HG03108 (cell line): ENCODE measurements around the gene ZBTB40.

ENCODE experiments used
- ATAC-seq: cut with Tn5 transposase; IDR thresholded peaks from one replicate; pipeline ENCODE4 v1.9.1; 2021; ENCODE audit warnings: moderate library complexity; ENCODE audit not compliant: unreplicated experiment

Gene ZBTB40

GRCh38 chr1:22553991-22554522 is 102.4 kb downstream of the ZBTB40 start:
- no peak for ATAC-seq

GRCh38 chr1:22555371-22555656 is 103.7 kb downstream of the ZBTB40 start:
- ATAC-seq, result no peak

- ATAC-seq, result no peak
Observed at GRCh38 chr1:22556391-22557104, 104.9 kb downstream of the ZBTB40 start.

GRCh38 chr1:22557341-22557950 is 105.8 kb downstream of the ZBTB40 start:
- ATAC-seq, result no peak

GRCh38 chr1:22562584-22563583 is 111.2 kb downstream of the ZBTB40 start, which contains the start of gene EPHA8:
EPHA8 (plus strand) TSS chr1:22563489; CDS start chr1:22563636, 147 bp downstream.
- no peak for ATAC-seq

- no peak for ATAC-seq
Observed at GRCh38 chr1:22563671-22564602, 112.3 kb downstream of the ZBTB40 start.

GRCh38 chr1:22566161-22566560 is 114.5 kb downstream of the ZBTB40 start:
- no peak for ATAC-seq

GRCh38 chr1:22567197-22567596 is 115.5 kb downstream of the ZBTB40 start:
- ATAC-seq, result no peak

- no peak for ATAC-seq
Observed at GRCh38 chr1:22567994-22568393, 116.3 kb downstream of the ZBTB40 start.

- no peak for ATAC-seq
Observed at GRCh38 chr1:22569269-22569668, 117.6 kb downstream of the ZBTB40 start.

GRCh38 chr1:22570140-22570909 is 118.7 kb downstream of the ZBTB40 start:
- no peak for ATAC-seq

GRCh38 chr1:22572818-22573217 is 121.2 kb downstream of the ZBTB40 start:
- ATAC-seq, result no peak

GRCh38 chr1:22573237-22573636 is 121.6 kb downstream of the ZBTB40 start:
- ATAC-seq, result no peak

- no peak for ATAC-seq
Observed at GRCh38 chr1:22575532-22576149, 124.0 kb downstream of the ZBTB40 start.

GRCh38 chr1:22576150-22576544 is 124.5 kb downstream of the ZBTB40 start:
- ATAC-seq, result no peak

GRCh38 chr1:22576617-22577016 is 125.0 kb downstream of the ZBTB40 start:
- no peak for ATAC-seq

- ATAC-seq, result no peak
Observed at GRCh38 chr1:22578732-22579361, 127.2 kb downstream of the ZBTB40 start.

- ATAC-seq, result no peak
Observed at GRCh38 chr1:22579541-22580155, 128.0 kb downstream of the ZBTB40 start.
